Neural cell (in vitro differentiated cells): Measurements from ENCODE around the gene C1GALT1.

Experiments
- EP300 ChIP-seq: fragments of 450-650 bp; conservative IDR thresholded peaks from 2 replicates; pipeline ENCODE4 v1.6.1; 2014; ENCODE audit warnings: antibody characterized with exemption, mild to moderate bottlenecking, moderate library complexity; ENCODE audit not compliant: poor library complexity, severe bottlenecking
- EZH2 ChIP-seq: fragments of 200-600, 300-800 bp; shearing (Covaris generic), sonication (generic); IDR thresholded peaks from 2 replicates; pipeline ENCODE4 v1.6.1; 2014; ENCODE audit warnings: antibody characterized with exemption, low read length, borderline replicate concordance, mild to moderate bottlenecking; ENCODE audit not compliant: insufficient read depth, poor library complexity, severe bottlenecking
- POLR2AphosphoS5 ChIP-seq: IDR thresholded peaks from 2 replicates; pipeline ENCODE4 v1.6.1; 2012
- TF ChIP-seq, protein P1 (sequence below): fragments of 450-650 bp; IDR thresholded peaks from 2 replicates; pipeline ENCODE4 v1.5.1; 2014; ENCODE audit warnings: antibody characterized with exemption, mild to moderate bottlenecking, moderate library complexity; ENCODE audit not compliant: poor library complexity, severe bottlenecking

DNA sequence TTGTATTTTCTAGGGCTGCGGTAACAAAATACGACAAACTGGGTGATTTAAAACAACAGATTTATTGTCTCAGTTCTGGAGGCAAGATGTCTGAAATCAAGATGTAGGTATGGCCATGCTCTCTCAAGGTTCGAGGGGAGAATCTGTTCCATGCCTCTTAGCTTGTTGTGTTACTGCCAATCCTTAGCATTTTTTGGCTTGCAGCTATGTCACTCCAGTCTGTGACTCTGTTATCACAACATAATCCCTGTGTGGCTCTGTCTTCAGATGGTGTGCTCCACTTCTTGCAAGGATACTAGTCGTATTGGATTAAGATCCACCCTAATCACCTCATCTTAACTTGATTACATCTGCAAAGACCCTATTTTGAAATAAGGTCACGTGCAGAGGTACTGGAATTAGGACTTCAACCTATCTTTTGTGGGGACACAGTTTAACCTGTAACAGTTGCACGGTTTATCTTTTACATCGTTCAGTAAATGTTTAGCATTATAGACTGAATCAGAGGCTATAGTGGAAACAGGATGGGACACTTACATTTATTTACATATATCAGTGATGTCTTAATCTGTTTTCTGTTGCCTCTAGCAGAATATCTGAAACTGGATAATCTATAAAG, 3.1 kb downstream of the C1GALT1 start:
- TF ChIP-seq, protein P1, sequence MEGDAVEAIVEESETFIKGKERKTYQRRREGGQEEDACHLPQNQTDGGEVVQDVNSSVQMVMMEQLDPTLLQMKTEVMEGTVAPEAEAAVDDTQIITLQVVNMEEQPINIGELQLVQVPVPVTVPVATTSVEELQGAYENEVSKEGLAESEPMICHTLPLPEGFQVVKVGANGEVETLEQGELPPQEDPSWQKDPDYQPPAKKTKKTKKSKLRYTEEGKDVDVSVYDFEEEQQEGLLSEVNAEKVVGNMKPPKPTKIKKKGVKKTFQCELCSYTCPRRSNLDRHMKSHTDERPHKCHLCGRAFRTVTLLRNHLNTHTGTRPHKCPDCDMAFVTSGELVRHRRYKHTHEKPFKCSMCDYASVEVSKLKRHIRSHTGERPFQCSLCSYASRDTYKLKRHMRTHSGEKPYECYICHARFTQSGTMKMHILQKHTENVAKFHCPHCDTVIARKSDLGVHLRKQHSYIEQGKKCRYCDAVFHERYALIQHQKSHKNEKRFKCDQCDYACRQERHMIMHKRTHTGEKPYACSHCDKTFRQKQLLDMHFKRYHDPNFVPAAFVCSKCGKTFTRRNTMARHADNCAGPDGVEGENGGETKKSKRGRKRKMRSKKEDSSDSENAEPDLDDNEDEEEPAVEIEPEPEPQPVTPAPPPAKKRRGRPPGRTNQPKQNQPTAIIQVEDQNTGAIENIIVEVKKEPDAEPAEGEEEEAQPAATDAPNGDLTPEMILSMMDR: no peak
- TF ChIP-seq POLR2AphosphoS5 (no peak), EZH2 (no peak), EP300 (no peak)
